Effector memory CD8-positive, alpha-beta T cell (primary cell): ENCODE data around the gene CAPN9.

Source experiments
- ATAC-seq: fragments of 150-1000 bp; cut with Tn5 transposase; replicated peaks from 2 replicates; pipeline ENCODE4 v1.10.0; 2021; ENCODE audit warnings: mild to moderate bottlenecking, moderate library complexity
- DNase-seq, 3 experiments: peaks; one replicate each; pipeline ENCODE4 v3.0.0; 2021
- H3K27ac Mint-ChIP-seq, 2 donors: one replicate each; pipeline ENCODE4 v1.8.0; 2022; ENCODE audit warnings: mild to moderate bottlenecking in 2 of 2, mixed read lengths in 2 of 2, moderate library complexity in 2 of 2
- H3K27me3 Mint-ChIP-seq, 2 donors: one replicate each; pipeline ENCODE4 v1.8.0; 2022; ENCODE audit warnings: mixed read lengths in 2 of 2
- H3K36me3 Mint-ChIP-seq: one replicate; pipeline ENCODE4 v1.8.0; 2022; ENCODE audit warnings: mild to moderate bottlenecking, moderate library complexity, mixed read lengths; ENCODE audit not compliant: insufficient read depth
- H3K4me1 Mint-ChIP-seq, 2 donors: one replicate each; pipeline ENCODE4 v1.8.0; 2022; ENCODE audit warnings: low read depth in 2 of 2, mixed read lengths in 2 of 2
- H3K4me3 Mint-ChIP-seq, 2 donors: one replicate each; pipeline ENCODE4 v1.8.0; 2022; ENCODE audit warnings: mild to moderate bottlenecking in 2 of 2, mixed read lengths in 2 of 2, moderate library complexity in 2 of 2
- H3K9me3 Mint-ChIP-seq, 2 donors: one replicate each; pipeline ENCODE4 v1.8.0; 2022; ENCODE audit warnings: mixed read lengths in 2 of 2

CAPN9 gene

DNA sequence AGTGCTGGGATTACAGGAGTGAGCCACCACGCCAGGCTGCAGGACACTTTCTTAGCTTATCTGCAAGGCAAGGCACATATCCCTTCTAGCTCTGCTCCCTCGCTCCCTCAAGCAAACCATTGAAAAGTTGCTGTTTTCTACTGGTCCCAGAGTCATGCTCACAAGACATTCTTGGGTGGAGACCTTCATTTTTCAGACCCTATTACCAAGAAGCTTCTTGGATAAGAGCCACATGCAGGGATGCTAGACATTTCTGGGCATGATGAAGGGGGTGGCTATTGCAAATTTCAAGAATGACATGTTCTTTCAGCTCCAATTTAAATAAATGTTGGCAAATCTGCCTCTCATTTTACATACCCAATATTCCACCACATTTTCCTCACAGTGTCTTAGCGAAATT, 33.9 kb downstream of the CAPN9 start:
- no peak for ATAC-seq
- no peaks in the 10 kb centered on the region for H3K9me3 Mint-ChIP-seq
- H3K27ac Mint-ChIP-seq: no peak overlapping the region
- peaks cover 0 to 9% of the 10 kb centered on the region in 2 donors for H3K27me3 Mint-ChIP-seq
- no peak overlapping the region for H3K4me3 Mint-ChIP-seq
- H3K4me1 Mint-ChIP-seq: no peaks in the 10 kb centered on the region
- DNase-seq: no peak
- no peaks in the 10 kb centered on the region for H3K36me3 Mint-ChIP-seq

DNA sequence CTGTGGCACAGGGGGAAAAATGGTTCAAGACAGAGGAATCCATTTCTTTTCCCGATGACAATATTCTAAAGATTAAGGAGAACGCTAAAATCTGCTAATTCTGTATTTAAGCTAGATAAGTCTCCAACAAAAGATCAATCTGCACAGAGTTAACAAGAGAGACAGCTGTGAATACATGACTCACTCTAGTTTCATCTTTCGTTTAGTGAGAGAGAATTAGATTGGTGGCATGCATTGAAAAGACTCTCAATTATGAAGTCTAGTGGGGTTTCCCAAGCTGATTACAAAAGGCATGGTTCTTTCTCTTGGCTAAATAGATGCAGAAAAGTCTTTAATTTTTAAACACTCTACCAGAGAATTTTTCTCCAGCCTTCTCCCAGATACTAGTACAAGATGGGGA, 34.4 kb downstream of the CAPN9 start:
- Mint-ChIP-seq H3K4me3 (no peak overlapping the region), H3K27ac (no peak overlapping the region), H3K27me3 (peaks cover 0 to 9% of the 10 kb centered on the region in 2 donors), H3K4me1 (no peaks in the 10 kb centered on the region), H3K36me3 (no peaks in the 10 kb centered on the region), H3K9me3 (no peaks in the 10 kb centered on the region)
- ATAC-seq: no peak
- no peak for DNase-seq

GRCh38 chr1:230784163-230784562, 37.0 kb downstream of the CAPN9 start:
- Mint-ChIP-seq H3K4me3 (no peak overlapping the region), H3K4me1 (no peaks in the 10 kb centered on the region), H3K36me3 (no peaks in the 10 kb centered on the region), H3K27ac (no peak overlapping the region), H3K27me3 (peaks cover 12 to 18% of the 10 kb centered on the region in 2 donors), H3K9me3 (no peaks in the 10 kb centered on the region)
- ATAC-seq: no peak
- no peak for DNase-seq

- no peak overlapping the region for H3K4me3 Mint-ChIP-seq
- no peaks in the 10 kb centered on the region for H3K36me3 Mint-ChIP-seq
- no peak overlapping the region for H3K27ac Mint-ChIP-seq
- DNase-seq (no peak), ATAC-seq (no peak)
- H3K27me3 Mint-ChIP-seq: peaks cover 9 to 12% of the 10 kb centered on the region in 2 donors
- no peaks in the 10 kb centered on the region for H3K4me1 Mint-ChIP-seq
- H3K9me3 Mint-ChIP-seq: no peaks in the 10 kb centered on the region
Measured at GRCh38 chr1:230785636-230786384, 38.6 kb downstream of the CAPN9 start.

- ATAC-seq (no peak), DNase-seq (no peak)
- Mint-ChIP-seq H3K27me3 (peaks cover 9 to 13% of the 10 kb centered on the region in 2 donors), H3K9me3 (no peaks in the 10 kb centered on the region), H3K36me3 (no peaks in the 10 kb centered on the region), H3K4me3 (no peak overlapping the region), H3K27ac (no peak overlapping the region), H3K4me1 (no peaks in the 10 kb centered on the region)
Measured at GRCh38 chr1:230786385-230786753, 39.2 kb downstream of the CAPN9 start.

DNA sequence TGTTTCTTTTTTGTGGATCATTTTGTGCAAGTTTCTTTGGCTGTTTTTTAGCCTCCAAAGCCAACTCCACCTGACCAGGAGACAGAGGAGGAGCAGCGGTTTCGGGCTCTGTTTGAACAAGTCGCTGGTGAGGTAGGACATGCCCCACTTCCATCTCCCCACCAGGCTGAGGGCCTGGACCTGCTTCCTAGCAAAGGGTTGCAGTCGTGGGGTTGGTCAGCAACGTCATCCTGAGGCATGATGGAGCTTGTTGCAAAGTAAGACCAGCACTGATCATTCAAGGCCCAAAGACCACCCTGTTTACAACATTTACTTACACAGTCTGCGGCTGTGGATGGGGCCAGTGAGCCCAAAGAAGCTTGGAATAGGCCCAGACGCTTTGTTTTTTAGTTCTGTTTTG, 40.3 kb downstream of the CAPN9 start:
- peaks cover 9 to 24% of the 10 kb centered on the region in 2 donors for H3K27me3 Mint-ChIP-seq
- H3K9me3 Mint-ChIP-seq: no peaks in the 10 kb centered on the region
- ATAC-seq (no peak), DNase-seq (no peak)
- no peaks in the 10 kb centered on the region for H3K36me3 Mint-ChIP-seq
- no peaks in the 10 kb centered on the region for H3K4me1 Mint-ChIP-seq
- no peak overlapping the region for H3K4me3 Mint-ChIP-seq
- no peak overlapping the region for H3K27ac Mint-ChIP-seq

GRCh38 chr1:230788561-230789275, 41.5 kb downstream of the CAPN9 start:
- peaks cover 16 to 36% of the 10 kb centered on the region in 2 donors for H3K27me3 Mint-ChIP-seq
- no peak overlapping the region for H3K4me3 Mint-ChIP-seq
- no peaks in the 10 kb centered on the region for H3K36me3 Mint-ChIP-seq
- H3K27ac Mint-ChIP-seq: no peak overlapping the region
- H3K9me3 Mint-ChIP-seq: no peaks in the 10 kb centered on the region
- DNase-seq (no peak), ATAC-seq (no peak)
- peaks cover 0 to 3% of the 10 kb centered on the region in 2 donors for H3K4me1 Mint-ChIP-seq

GRCh38 chr1:230790026-230790425, 42.8 kb downstream of the CAPN9 start:
- no peak for ATAC-seq
- Mint-ChIP-seq H3K27ac (no peak overlapping the region), H3K9me3 (no peaks in the 10 kb centered on the region), H3K36me3 (no peaks in the 10 kb centered on the region), H3K27me3 (peaks cover 21 to 49% of the 10 kb centered on the region in 2 donors), H3K4me3 (no peak overlapping the region), H3K4me1 (peaks cover 0 to 3% of the 10 kb centered on the region in 2 donors)
- DNase-seq: no peak

GRCh38 chr1:230791986-230792564, 44.9 kb downstream of the CAPN9 start:
- no peak overlapping the region for H3K4me3 Mint-ChIP-seq
- H3K4me1 Mint-ChIP-seq: peaks cover 0 to 3% of the 10 kb centered on the region in 2 donors
- H3K36me3 Mint-ChIP-seq: no peaks in the 10 kb centered on the region
- peaks cover 30 to 61% of the 10 kb centered on the region in 2 donors for H3K27me3 Mint-ChIP-seq
- no peak overlapping the region for H3K27ac Mint-ChIP-seq
- DNase-seq: no peak
- no peak for ATAC-seq
- no peaks in the 10 kb centered on the region for H3K9me3 Mint-ChIP-seq

DNA sequence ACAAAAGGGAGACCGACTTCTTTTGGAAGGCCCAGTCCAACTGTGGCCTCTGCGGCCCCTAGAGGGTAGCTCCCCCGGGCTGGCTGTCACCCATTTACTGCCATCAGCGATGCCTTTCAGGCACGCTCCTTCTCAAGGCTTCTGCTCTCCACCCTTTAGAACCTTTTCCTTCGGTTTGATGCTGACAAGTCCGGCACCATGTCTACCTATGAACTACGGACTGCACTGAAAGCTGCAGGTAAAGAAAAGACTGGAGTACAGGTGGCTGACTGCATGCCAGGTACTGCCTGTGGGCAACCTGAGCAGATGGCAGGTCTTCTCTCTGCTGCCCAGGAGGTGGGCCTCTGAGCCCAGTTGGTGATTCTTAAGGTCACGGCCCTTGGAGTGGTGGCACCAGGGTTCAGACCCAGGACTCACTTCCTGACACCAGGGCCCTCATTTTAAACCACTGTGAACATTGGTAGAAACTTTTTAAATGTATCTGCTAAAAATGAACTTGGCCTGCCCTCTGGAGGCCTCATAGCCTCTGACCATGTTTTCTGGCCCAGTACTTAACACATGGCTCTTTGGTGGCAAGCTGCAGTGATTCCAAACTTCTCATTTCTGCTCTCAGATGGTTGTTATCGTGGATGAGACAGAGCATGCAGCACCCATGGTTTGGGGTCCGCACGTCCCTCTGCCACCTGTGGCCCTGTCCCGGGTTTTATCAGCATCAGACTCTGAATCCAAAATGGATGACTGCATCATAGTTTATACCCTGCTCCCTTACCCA, 45.7 kb downstream of the CAPN9 start:
- no peaks in the 10 kb centered on the region for H3K36me3 Mint-ChIP-seq
- DNase-seq: no peak
- no peaks in the 10 kb centered on the region for H3K9me3 Mint-ChIP-seq
- H3K27ac Mint-ChIP-seq: no peak overlapping the region
- no peak overlapping the region for H3K4me3 Mint-ChIP-seq
- ATAC-seq: no peak
- peaks cover 0 to 3% of the 10 kb centered on the region in 2 donors for H3K4me1 Mint-ChIP-seq
- H3K27me3 Mint-ChIP-seq: peaks cover 36 to 69% of the 10 kb centered on the region in 2 donors

DNA sequence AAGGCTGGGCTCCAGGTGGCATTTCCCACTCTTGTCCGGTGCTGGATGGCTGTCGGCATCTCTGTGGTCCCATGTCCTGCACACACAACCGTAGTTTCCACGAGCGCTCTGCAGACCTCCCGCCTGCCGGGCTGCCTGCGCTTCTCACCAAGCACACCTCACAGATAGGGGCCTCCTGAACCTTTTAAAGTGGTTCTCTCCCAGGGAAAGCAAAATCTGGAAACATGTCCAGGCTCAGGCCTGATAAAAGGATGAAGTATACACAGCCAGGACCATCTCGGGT, 46.2 kb downstream of the CAPN9 start:
- DNase-seq (no peak), ATAC-seq (no peak)
- Mint-ChIP-seq H3K27ac (no peak overlapping the region), H3K36me3 (no peaks in the 10 kb centered on the region), H3K4me3 (no peak overlapping the region), H3K4me1 (peaks cover 0 to 3% of the 10 kb centered on the region in 2 donors), H3K9me3 (no peaks in the 10 kb centered on the region), H3K27me3 (peaks cover 35 to 70% of the 10 kb centered on the region in 2 donors)

DNA sequence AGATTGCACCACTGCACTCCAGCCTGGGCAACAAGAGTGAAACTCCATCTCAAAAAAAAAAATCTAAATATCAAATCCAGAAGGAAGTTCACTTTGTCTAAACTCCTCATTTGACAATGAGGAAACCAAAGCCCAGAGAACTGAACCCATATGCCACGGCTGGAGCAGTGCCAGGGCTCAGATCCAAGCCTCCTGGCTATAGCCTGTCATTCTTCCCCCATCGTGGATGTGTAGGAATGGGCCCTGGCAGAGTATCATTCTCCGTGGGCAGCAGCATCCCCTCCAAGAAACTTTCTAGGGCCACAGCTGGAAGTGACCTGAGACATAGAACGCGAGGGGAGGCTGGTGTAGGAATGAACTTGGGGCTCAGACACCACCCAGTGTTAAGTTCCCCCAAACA, 47.2 kb downstream of the CAPN9 start:
- no peaks in the 10 kb centered on the region for H3K9me3 Mint-ChIP-seq
- peaks cover 40 to 72% of the 10 kb centered on the region in 2 donors for H3K27me3 Mint-ChIP-seq
- H3K4me1 Mint-ChIP-seq: peaks cover 0 to 3% of the 10 kb centered on the region in 2 donors
- no peak for DNase-seq
- no peak overlapping the region for H3K4me3 Mint-ChIP-seq
- no peak overlapping the region for H3K27ac Mint-ChIP-seq
- no peak for ATAC-seq
- H3K36me3 Mint-ChIP-seq: no peaks in the 10 kb centered on the region

DNA sequence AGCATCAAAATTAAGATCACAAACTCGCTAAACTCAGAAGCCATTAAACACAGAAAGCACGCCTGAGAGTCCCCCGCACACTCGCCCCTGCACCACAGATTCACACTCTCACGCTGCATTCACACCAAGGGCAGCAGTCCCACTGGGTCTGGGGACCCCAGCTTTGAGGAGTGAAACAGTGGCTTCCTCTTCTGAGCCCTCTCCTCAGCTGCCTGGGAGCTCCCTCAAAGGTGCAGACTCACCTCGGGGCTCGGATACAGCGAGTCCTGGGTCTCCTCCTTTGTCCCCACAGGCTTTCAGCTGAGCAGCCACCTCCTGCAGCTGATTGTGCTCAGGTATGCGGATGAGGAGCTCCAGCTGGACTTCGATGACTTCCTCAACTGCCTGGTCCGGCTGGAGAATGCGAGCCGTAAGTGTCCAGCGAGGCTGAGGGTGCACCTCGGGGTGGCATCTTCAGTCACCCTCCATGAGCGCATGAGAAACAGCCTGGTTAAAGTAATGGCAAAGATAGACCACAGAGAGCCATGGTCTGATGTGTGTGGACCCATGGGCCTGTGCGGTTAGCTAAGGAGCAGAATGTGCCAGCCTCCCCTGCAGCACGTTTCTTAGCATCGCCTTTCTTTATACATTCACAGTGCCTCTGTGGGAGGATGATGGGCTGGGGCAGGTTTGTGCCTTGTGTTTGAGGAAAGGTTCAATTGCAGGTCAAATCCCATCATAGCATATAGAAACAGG, 47.9 kb downstream of the CAPN9 start:
- Mint-ChIP-seq H3K4me3 (no peak overlapping the region), H3K27me3 (peaks cover 40 to 76% of the 10 kb centered on the region in 2 donors), H3K4me1 (peaks cover 0 to 3% of the 10 kb centered on the region in 2 donors), H3K9me3 (no peaks in the 10 kb centered on the region), H3K27ac (no peak overlapping the region), H3K36me3 (no peaks in the 10 kb centered on the region)
- no peak for ATAC-seq
- DNase-seq: no peak
